GM19023 (cell line): ENCODE data around the gene TFR2.

Experiments
- ATAC-seq: cut with Tn5 transposase; IDR thresholded peaks from one replicate; pipeline ENCODE4 v1.9.1; 2021; ENCODE audit warnings: mild to moderate bottlenecking, moderate library complexity; ENCODE audit not compliant: unreplicated experiment

TFR2 gene

DNA sequence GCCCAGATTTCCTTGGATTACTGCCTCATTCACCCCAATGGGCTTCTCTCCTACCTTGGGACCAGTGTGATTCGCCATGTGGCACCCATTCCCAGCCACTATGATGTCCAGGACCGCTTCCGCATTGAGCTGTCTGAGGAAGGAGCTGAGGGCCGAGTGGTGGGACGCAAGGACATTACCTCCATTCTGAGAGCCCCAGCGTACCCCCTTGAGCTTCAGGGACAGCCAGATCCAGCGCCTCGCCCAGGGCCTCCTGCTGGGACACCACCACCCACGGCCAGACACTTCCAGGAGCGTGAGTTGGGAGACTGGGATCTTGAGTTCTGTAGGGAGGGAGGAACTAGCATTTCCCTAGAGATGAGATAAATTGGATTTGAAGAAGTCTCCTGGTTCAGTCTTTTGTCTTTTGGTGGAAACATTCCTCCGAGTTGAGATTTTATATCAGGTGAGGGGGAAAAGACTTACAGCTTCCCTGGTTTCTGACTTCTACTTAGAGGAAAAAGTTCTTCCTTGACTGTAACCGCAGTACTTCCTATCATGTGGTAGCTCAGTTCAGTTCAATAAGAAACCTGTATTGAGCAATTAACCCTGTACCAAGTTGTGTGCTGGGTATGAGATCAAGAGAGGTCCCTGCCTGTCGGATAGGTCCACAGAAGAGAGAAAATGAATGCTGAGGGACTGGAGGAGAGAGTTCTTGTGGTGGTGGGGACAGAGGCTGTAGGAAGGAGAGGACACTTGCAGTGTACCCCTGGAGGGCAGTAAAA lies 27.8 kb downstream of the TFR2 start:
- ATAC-seq = no peak

DNA sequence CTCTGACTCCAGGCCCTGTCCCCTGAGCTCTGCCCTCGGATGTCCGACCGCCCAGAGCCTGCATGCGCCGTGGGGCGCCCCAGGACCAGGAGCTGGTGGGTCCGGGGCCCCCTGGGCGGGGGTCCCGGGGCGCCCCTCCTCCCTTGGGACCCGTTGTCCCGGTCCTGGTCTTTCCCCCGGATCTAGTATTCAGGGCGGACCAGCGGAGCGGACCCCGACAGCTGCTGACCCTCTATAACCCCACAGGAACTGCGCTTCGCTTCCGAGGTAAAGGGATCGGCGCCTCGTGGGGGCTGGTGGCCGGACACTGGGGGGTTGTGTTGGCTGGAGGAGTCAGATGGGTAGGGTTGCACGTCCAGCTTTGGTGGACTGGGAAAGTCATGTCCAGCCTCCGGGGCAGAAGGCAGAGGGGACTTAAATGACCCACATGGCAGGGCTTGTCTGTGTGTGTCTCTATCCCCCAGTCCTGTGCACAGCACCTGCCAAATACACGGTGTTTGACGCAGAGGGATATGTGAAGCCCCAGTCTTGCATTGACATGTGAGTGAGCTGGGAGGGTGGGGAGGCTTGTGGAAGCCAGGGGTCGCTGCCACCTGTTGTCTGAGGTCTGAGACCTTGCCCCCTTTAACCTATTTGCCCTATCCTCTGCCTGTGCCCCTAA lies 28.5 kb downstream of the TFR2 start:
- peak; percentile 0 for ATAC-seq

- peak; percentile 93 for ATAC-seq
These were observed 29.2 kb downstream of the TFR2 start, which contains the start of gene MOSPD3 for GRCh38 chr7:100611983-100612729. Gene MOSPD3, plus strand, starts transcription at chr7:100612540. Its CDS starts 252 bp downstream, at chr7:100612792.

DNA sequence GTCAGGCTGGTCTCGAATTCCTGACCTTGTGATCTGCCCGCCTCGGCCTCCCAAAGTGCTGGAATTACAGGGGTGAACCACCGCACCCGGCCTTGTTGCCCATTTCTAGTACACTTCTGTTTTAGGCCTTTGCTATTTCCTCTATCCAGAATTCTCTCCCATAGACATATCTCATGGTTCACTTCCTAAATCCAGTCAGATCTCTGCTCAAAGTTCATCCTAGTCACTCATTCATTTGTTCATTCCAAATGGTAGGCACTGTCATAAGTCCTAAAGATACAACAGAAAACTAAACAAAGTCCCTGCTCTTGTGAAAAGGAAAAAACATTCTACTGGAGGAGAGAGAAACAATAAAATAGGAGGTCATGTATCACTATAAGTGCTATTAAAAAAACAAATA lies 31.4 kb downstream of the TFR2 start:
- ATAC-seq = no peak

GRCh38 chr7:100607111-100607510 lies 34.2 kb downstream of the TFR2 start:
- no peak for ATAC-seq

DNA sequence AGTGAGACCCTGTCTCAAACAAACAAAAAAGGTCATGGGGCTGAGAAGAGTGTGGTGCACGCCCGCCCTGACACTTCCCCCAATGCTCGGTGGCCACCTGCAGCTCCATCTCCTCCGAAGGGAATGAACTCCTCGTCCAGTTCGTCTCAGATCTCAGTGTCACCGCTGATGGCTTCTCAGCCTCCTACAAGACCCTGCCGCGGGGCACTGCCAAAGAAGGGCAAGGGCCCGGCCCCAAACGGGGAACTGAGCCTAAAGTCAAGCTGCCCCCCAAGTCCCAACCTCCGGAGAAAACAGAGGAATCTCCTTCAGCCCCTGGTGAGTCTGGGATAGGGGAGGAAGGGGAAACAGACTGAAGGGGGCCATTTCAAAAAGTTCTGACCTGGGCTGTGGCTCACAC lies 35.0 kb downstream of the TFR2 start:
- ATAC-seq = no peak

DNA sequence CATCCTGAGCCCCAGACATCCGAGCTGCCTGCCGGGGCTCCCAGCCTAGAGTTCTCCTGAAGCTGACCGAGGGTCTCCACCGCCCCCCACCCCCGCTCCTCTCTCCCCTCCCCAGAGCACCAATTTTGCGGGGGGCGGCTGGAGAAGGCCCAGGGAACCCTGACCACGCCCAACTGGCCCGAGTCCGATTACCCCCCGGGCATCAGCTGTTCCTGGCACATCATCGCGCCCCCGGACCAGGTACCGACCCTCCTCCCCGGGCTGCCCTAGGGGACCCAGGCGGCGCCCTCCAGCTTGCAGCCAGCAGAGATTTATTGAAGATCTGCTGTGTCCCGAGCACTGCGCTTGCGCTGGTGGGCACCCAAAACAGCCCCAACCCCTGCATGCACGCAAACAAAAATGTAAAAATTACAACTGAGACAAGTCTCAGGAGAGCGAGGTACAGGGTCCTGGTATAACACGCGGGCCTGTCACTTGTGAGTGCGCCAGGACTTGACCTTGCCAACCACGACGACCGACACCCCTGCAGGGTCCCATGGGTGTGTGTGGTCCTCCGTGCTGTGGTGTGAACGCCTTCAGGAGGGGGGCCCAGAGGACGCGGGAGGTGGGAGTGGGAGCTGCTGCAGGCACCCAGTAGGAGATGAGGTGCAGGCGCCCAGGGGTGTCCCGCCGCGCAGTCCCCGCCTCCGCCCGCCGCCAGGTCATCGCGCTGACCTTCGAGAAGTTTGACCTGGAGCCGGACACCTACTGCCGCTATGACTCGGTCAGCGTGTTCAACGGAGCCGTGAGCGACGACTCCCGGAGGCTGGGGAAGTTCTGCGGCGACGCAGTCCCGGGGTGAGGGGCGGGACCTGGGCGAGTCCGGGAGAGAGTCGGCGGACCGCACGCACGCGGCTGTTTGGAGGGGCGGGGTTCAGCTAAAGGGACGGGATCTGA lies 36.1 kb downstream of the TFR2 start:
- ATAC-seq = no peak

- peak; percentile 49 for ATAC-seq
These were observed 37.0 kb downstream of the TFR2 start for GRCh38 chr7:100604028-100604975.

- peak; percentile 24 for ATAC-seq
These were observed 37.7 kb downstream of the TFR2 start for GRCh38 chr7:100603726-100604027.

GRCh38 chr7:100602889-100603725 lies 38.2 kb downstream of the TFR2 start:
- ATAC-seq = no peak

GRCh38 chr7:100600730-100601038 lies 40.7 kb downstream of the TFR2 start:
- no peak for ATAC-seq

GRCh38 chr7:100599911-100600729 lies 41.2 kb downstream of the TFR2 start:
- no peak for ATAC-seq

DNA sequence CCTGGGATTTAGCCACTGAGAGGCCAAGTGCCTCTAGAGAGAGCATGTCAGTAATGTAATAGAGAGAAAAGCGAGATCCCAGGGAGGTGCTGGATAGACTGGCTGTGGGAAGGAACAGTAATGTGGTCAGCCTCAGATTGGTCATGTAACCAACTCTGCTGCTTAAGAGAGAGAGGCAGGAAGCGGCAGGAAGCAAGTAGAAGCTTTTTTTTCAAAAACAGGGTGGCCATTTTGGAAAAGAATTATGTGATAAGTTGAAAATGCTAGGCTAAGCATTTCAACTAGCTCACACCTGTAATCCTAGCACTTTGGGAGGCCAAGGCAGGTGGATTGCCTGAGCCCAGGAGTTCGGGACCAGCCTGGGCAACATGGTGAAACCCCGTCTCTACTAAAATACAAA lies 42.9 kb downstream of the TFR2 start:
- ATAC-seq = no peak

DNA sequence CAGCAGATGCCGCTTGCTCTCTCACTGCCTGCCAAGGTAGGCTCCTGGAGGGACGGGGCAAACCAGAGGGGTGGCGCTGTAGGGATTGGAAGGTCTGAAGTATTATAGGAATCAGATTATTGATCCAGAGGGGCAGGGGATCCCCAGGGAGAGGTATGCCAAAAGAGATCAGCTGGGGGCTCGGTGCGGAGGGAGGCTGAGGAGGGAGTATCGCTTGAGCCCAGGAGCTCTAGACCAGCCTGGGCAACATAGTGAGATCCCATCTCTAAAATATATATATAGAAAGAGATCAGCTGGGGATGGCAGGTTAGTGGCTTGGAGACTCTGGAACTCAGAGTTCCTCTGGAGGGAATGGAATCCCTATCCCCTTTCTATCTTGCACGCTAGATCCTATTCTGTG lies 46.2 kb downstream of the TFR2 start:
- ATAC-seq = no peak

- no peak for ATAC-seq
These were observed 49.8 kb downstream of the TFR2 start for GRCh38 chr7:100591596-100591995.

- no peak for ATAC-seq
These were observed 51.1 kb downstream of the TFR2 start for GRCh38 chr7:100590077-100590737.

DNA sequence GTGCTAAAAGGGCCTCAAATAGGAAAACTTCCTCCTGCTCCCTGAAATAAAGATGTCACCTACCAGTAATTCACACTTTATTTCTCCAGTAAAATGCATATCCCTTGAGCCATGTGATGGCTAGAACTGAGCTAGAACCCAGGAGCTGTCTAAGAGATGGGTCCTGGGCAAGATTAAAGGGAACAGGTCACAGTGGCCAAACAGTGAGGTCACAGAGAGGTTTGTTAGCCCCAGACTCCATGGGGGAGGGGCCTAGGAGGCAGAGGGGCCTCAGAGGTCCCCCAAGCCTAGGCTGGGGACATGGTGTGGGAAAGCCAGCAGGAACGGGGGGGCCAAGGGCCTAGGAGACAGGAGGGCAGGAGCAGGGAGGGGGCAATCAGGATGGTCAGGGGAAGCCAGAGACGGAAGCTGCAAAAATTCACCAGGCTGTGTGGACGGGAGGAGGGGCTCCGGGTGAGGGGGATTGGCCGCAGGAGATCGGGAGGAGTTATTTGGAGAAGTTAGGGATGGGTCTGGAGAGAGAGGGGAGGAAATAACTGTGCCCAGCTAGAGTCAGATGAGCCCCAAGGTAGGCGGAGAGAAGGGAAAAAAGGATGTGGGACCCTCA lies 51.9 kb downstream of the TFR2 start:
- ATAC-seq = no peak
